WI38 (cell line): ENCODE measurements around the gene ARID1B.
A peak's percentile ranks its signal among the peaks of the same experiment; 100 is the strongest.

Source experiments
- H3K4me3 ChIP-seq: 2 replicates; pipeline ENCODE4 v1.5.1; 2011; ENCODE audit warnings: low read depth, mild to moderate bottlenecking, control low read depth, low read length
- TF ChIP-seq, protein P1 (sequence below): IDR thresholded peaks from 2 replicates; pipeline ENCODE4 v1.5.1; 2012; ENCODE audit warnings: low read depth, mild to moderate bottlenecking, control low read depth, low read length

Gene ARID1B

DNA sequence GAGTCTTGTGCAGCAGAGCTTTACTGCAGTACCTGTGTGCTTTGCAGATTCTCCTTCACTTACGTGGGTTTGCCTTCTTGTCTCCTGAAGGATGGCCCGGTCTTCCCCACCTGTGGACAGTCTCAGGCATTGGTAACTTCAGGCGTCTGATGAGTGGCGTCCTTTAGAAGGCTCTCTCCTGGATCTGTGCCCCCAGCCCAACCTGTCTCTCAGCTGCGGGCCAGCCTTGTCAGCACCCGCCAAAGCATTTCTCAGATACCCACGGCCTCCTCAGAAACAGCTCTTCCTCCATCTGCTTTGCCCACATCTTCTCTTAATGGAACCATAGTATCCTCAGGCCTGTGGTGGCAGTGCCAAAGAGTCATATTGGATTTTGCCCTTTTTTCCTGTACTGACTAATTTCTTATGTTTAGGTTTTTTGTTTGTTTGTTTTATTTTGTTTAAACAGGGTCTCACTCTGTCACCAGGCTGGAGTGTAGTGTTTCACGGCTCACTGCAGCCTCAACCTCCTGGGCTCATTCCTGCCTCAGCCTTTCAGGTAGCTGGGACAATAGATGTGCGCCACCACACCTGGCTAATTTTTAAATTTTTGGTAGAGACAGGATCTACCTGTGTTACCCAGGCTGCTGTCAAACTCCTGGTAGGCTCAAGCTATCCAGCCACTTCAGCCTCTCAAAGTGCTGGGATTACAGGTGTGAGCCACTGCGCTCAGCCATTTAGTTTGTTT, 96.6 kb downstream of the ARID1B start:
- TF ChIP-seq, protein P1, sequence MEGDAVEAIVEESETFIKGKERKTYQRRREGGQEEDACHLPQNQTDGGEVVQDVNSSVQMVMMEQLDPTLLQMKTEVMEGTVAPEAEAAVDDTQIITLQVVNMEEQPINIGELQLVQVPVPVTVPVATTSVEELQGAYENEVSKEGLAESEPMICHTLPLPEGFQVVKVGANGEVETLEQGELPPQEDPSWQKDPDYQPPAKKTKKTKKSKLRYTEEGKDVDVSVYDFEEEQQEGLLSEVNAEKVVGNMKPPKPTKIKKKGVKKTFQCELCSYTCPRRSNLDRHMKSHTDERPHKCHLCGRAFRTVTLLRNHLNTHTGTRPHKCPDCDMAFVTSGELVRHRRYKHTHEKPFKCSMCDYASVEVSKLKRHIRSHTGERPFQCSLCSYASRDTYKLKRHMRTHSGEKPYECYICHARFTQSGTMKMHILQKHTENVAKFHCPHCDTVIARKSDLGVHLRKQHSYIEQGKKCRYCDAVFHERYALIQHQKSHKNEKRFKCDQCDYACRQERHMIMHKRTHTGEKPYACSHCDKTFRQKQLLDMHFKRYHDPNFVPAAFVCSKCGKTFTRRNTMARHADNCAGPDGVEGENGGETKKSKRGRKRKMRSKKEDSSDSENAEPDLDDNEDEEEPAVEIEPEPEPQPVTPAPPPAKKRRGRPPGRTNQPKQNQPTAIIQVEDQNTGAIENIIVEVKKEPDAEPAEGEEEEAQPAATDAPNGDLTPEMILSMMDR, result no peak
- H3K4me3 ChIP-seq, result no peak overlapping the region

DNA sequence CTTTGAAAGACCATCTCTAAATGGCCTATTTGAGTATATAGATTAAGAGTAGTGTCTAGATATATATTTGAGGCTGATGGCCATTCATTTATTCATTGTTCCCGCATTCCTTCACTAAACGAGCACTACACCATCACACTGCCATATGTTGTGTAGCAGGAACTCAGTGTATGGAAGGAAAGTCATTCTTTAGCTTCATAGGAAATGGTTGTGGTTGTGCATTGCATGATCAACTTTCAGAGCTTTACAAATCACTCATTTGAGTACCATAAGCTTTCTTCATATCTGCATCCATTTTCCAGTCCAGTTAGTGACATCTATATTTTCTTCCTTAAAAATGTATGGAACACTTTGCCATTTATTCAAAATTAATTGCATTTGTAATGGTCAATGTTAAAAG, 97.9 kb downstream of the ARID1B start:
- TF ChIP-seq, protein P1, result no peak
- H3K4me3 ChIP-seq, result no peak overlapping the region

DNA sequence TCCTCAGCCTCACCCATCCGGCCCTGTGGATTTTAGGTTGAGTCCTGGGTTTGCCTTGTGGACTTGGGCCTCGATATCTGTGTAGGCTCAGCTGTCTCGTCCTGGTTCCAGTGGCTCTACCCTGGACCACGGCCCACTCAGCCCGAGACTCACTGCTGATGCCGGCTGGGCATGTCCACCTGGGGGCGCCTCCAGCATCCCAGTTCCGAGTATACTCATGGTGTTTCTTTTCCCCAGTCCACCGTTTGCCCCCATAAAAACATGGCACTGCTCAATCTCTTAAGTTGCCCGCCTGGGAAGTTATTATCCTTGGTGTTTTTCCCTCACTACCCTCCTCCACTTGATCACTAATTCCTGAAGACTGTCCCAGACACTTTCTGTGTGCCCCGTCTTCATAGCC, 99.1 kb downstream of the ARID1B start:
- TF ChIP-seq, protein P1, result 0 out of 2 replicates have a peak, but pooled peaks have one; percentile 17

DNA sequence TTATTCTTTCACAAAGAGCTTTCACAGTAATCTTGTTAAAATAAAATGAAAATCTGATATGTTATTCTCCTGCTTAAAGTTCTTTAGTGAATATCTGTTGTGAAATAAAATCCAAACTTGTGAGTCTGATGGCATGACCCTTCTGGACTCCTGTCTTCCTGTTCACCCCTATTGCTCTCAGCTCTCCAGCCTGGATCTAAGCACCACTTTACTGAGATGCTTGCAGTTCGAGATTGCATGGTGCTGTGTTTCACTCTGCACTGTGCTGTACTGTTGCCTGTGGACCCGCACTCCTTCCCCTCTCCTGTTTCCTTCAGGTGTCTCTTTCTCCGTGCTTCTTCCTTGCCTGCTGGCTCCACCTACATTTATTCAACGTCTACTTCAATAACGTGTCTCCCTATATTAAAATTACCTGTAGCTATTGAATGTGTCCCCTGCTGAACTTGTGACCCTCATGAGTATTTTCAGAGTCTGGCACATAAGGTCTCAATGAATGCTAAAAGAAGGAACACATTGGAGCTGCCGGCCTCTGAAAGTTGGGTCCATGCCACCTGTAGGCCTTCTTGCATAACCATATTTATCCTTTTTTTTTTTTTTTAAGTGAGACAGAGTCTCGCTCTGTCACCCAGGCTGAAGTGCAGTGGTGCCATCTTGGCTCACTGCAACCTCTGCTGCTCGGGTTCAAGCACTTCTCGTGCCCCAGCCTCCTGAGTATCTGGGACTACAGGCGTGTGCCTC, 100.1 kb downstream of the ARID1B start:
- no peak overlapping the region for H3K4me3 ChIP-seq
- TF ChIP-seq, protein P1, result no peak

More for the DNA sequence above, 99.1 kb downstream of the ARID1B start:
- no peak overlapping the region for H3K4me3 ChIP-seq

DNA sequence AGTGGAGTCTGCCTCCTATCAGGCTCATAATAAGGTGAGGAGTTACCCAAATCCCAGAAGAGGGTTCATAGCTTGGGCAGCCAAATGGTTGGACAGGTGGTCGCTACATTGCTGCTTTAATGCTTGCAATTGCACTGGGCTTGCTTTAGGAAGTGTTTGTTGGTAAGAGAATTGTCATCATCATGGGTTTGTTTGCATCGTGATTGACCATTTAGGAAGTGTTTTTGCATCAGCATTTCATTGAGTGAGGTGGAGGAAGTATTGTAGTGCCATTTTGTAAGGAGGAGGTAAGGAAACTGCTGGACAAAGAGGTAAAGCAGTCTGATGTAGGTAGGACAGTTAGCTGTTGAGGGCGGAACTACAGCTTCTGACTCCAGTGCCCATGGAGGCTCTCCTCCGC, 101.5 kb downstream of the ARID1B start:
- TF ChIP-seq, protein P1, result no peak
- H3K4me3 ChIP-seq, result no peak overlapping the region

DNA sequence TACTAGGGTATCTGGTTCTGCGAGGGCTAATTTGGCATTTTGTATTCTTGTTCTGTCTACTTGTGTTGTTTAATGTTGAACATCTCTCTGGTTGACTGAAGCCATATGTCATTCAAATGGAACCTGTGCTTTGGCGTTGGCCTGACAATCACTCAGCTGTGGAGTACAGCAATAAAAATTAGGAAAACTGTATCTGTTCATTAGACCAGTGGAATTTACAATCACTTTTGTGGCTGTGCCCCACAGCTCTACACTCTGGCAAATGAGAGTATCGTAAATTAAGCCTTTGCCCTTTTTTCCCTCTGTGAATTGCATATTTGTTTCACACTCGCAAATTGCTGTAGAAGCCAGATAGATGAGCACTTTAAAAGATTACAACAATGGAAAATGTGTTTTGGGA, 102.0 kb downstream of the ARID1B start:
- TF ChIP-seq, protein P1, result no peak
- H3K4me3 ChIP-seq, result no peak overlapping the region

DNA sequence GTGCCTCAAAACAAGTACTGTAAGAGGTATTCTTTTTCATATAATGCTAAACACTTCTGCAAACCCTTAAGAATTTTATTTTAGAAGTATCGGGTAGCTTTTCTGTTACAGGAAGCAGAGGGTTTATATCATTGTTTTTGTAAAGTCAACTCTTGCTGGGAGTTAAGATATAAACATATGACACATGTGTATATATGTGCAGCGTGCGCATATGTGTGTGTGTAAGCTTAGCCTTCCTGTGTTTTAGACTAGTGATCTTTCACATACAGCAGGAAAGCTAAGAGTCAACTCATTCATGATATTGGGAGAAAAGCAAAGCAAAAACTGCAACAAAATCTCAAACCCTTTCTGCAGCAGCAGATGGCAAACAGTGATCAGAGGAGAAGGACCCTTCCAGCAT, 102.4 kb downstream of the ARID1B start:
- TF ChIP-seq, protein P1, result no peak
- no peak overlapping the region for H3K4me3 ChIP-seq
